ENCODE measurements around the gene SMAD5.

DNA sequence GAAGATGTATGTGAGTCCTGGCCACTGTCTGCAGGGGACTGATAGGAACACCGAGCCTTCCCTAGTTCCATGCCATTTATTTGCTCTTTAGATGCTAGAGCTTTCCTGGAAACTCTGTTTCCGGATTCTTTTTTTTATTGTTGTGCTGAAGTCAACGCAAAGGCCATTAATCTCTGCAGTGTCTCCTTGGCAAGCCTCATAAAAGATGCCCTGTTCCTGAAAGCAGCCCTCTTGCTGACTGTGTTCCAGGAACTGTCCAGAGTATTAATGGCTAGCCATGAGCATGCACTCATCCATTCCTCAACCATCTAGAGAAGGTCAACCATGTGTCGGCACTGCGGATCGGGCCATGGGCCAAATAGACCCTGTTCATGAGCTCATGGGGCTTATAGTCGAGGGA is 42.9 kb upstream of the SMAD5 start:
- TF ChIP-seq POLR2A (IDR thresholded peaks at IDR 0.05), result no peak
- TF ChIP-seq, protein P1, sequence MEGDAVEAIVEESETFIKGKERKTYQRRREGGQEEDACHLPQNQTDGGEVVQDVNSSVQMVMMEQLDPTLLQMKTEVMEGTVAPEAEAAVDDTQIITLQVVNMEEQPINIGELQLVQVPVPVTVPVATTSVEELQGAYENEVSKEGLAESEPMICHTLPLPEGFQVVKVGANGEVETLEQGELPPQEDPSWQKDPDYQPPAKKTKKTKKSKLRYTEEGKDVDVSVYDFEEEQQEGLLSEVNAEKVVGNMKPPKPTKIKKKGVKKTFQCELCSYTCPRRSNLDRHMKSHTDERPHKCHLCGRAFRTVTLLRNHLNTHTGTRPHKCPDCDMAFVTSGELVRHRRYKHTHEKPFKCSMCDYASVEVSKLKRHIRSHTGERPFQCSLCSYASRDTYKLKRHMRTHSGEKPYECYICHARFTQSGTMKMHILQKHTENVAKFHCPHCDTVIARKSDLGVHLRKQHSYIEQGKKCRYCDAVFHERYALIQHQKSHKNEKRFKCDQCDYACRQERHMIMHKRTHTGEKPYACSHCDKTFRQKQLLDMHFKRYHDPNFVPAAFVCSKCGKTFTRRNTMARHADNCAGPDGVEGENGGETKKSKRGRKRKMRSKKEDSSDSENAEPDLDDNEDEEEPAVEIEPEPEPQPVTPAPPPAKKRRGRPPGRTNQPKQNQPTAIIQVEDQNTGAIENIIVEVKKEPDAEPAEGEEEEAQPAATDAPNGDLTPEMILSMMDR (IDR thresholded peaks at IDR 0.05), result no peak
